GM06990 (cell line): ENCODE measurements around the gene NOXA1.
"Not testable (repeated sequence)": the region's sequence is repeated elsewhere in the genome, so short reads cannot be mapped to it uniquely, and the experiment has no call there.

ENCODE experiments used
- DNase-seq: peaks from one replicate; pipeline ENCODE4 v3.0.0-alpha.2; 2011; ENCODE audit not compliant: insufficient read length; ENCODE audit errors: extremely low read depth
- H3K27me3 ChIP-seq: replicated peaks from 2 replicates; pipeline ENCODE4 v1.6.0; 2011; ENCODE audit warnings: low read length; ENCODE audit not compliant: control insufficient read depth, insufficient read depth
- H3K36me3 ChIP-seq: 2 replicates; pipeline ENCODE4 v1.5.1; 2011; ENCODE audit warnings: low read length; ENCODE audit not compliant: control insufficient read depth, insufficient read depth
- H3K4me3 ChIP-seq: replicated peaks from 2 replicates; pipeline ENCODE4 v1.5.1; 2011; ENCODE audit warnings: low read depth, mild to moderate bottlenecking, control low read depth, low read length
- CTCF ChIP-seq: IDR thresholded peaks from 2 replicates; pipeline ENCODE4 v1.5.1; 2011; ENCODE audit warnings: low read length, control low read depth, mild to moderate bottlenecking, inconsistent platforms; ENCODE audit not compliant: insufficient read depth, poor library complexity, severe bottlenecking

NOXA1 gene

DNA sequence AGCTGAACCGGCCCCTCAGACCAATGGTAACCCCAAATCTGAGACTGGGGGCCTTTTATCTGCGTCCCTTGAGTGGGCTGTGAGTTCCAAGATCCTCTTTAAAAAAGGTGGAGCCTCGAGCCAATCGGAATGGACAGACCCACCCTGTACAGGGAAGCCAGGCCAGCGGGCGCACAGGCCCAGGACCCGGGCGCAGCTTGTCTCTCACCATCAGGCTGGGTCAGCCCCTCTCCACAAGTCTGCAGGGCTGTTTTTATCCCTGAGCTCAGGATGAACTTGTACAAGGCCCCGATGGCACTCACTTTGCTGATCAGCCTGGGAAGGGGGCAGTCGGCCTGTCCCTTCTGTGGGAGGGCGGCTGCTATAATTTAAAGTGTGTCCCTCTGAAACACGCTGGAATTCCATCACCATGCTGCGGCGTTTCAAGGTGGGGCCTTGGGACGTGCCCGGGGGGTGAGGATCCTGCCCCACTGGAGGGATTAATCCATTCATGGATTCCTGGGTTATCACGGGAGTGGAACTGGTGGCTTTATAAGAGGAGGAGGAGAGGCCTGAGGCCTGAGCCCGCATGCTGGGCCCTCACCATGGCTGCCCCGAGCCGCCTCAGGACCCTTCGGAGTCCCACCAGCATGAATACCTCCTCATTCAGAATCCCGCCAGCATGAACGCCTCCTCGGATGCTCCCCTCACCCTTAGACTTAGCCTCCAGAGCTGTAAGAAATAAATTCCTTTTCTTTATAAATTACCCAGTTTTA is 14.4 kb upstream of the NOXA1 start:
- no peak for TF ChIP-seq CTCF
- no peaks in the 10 kb centered on the region for H3K27me3 ChIP-seq
- no peak overlapping the region for H3K4me3 ChIP-seq
- H3K36me3 ChIP-seq = no peaks in the 10 kb centered on the region
- DNase-seq = no peak

DNA sequence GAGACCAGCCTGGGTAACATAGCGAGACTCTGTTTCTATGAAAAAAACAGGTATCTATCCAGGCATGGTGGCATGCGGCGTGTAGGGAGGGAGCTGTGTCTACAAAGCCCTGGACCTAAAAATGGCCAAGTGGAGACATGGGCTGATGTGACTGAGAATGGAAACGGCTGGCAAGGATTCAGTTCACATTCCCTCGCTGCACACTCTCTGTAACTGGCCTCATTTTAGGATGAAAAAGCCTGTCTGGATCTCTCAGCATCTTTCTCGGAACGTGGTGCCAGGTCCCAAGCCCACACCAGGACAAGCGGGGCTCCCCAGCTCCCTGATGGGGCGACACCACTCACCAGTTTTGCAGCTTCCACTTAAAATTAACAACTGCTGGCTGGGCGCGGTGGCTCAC is 13.7 kb upstream of the NOXA1 start:
- H3K4me3 ChIP-seq = no peak overlapping the region
- TF ChIP-seq CTCF = no peak
- no peaks in the 10 kb centered on the region for H3K36me3 ChIP-seq
- H3K27me3 ChIP-seq = no peaks in the 10 kb centered on the region
- DNase-seq = no peak

GRCh38 chr9:137410236-137410890 is 12.8 kb upstream of the NOXA1 start:
- H3K4me3 ChIP-seq, H3K27me3 ChIP-seq, DNase-seq, H3K36me3 ChIP-seq: not testable (repeated sequence)

GRCh38 chr9:137410891-137411249 is 12.3 kb upstream of the NOXA1 start:
- Histone ChIP-seq H3K36me3 (no peaks in the 10 kb centered on the region), H3K4me3 (no peak overlapping the region), H3K27me3 (no peaks in the 10 kb centered on the region)
- no peak for TF ChIP-seq CTCF
- no peak for DNase-seq

DNA sequence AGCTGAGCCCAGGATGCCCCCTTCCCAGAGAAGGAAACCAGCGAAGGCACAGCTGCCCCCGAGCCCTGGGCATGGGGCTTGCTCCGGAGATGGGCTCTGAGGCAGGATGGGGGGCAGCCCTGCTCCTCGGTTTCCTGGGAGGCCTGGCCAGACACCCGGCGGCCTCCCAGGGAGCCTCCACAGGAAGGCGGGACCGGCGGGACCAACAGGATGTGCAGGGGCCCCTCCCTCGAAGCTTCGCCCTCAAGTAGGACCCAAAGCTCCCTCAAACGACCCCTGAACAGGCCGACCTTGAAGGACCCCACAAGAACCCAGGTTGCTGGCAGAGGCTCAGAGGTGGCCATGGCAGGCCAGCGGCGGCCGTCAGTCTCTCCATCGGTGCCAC is 11.9 kb upstream of the NOXA1 start:
- peak overlapping the region; percentile 15; the same call in 1 of the 2 replicates for H3K4me3 ChIP-seq
- no peaks in the 10 kb centered on the region for H3K27me3 ChIP-seq
- no peak for DNase-seq
- no peak for TF ChIP-seq CTCF
- H3K36me3 ChIP-seq = no peaks in the 10 kb centered on the region

GRCh38 chr9:137411645-137412380 is 11.4 kb upstream of the NOXA1 start:
- H3K36me3 ChIP-seq = no peaks in the 10 kb centered on the region
- H3K4me3 ChIP-seq = peak overlapping the region; percentile 25
- no peak for TF ChIP-seq CTCF
- peak; percentile 68 for DNase-seq
- H3K27me3 ChIP-seq = no peaks in the 10 kb centered on the region
